ENCODE results near the gene GSTT4.
"Not testable (repeated sequence)": the region's sequence is repeated elsewhere in the genome, so short reads cannot be mapped to it uniquely, and the experiment has no call there.

The GSTT4 gene

GRCh38 chr22:24049211-24049610 lies 44.0 kb upstream of the GSTT4 start:
- no peak for TF ChIP-seq CTCF (IDR thresholded peaks at IDR 0.05; ENCODE audit: low read depth, low read length, missing control alignments)
- no peak for DNase-seq (ENCODE audit: low read depth)
- in situ Hi-C loops (cut with HindIII; ENCODE audit: low sequenced_read_pairs): no loop called here
- H3K4me3 ChIP-seq (ENCODE audit: low read depth, low read length): no peak overlapping the region

DNA sequence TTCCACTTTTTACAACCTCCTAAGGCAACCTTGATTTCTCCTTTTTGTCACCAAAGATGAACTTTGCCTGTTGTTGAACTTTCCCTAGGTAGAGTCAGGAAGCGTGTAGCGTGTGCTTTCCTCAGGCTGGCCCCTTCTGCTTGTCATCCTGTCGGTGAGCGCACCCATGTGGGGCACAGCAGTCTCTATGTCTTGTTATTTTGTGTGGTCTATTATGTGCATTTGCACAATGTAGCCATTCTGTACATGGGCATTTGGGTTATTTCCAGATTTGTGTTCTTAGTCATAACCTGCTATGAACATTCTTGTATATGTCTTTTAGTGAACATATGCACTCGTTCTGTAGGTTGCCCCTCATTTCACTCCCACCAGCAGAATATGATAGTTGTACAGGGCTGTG lies 40.8 kb upstream of the GSTT4 start:
- in situ Hi-C loops (cut with HindIII; ENCODE audit: low sequenced_read_pairs): no loop called here

GRCh38 chr22:24043958-24044357 lies 38.7 kb upstream of the GSTT4 start:
- no peak for TF ChIP-seq CTCF (IDR thresholded peaks at IDR 0.05; ENCODE audit: low read depth, low read length, missing control alignments)
- no peak overlapping the region for H3K4me3 ChIP-seq (ENCODE audit: low read depth, low read length)
- DNase-seq (ENCODE audit: low read depth): no peak
- in situ Hi-C loops (cut with HindIII; ENCODE audit: low sequenced_read_pairs): no loop called here

More for the DNA sequence above, 40.8 kb upstream of the GSTT4 start:
- DNase-seq (ENCODE audit: low read depth): no peak
- H3K4me3 ChIP-seq (ENCODE audit: low read depth, low read length): no peak overlapping the region
- no peak for TF ChIP-seq CTCF (IDR thresholded peaks at IDR 0.05; ENCODE audit: low read depth, low read length, missing control alignments)

- H3K4me3 ChIP-seq (ENCODE audit: low read depth, low read length); in situ Hi-C loops (cut with HindIII; ENCODE audit: low sequenced_read_pairs); DNase-seq (ENCODE audit: low read depth): not testable (repeated sequence)
Measured at GRCh38 chr22:24043465-24043864, 38.2 kb upstream of the GSTT4 start.

- no peak for DNase-seq (ENCODE audit: low read depth)
- TF ChIP-seq CTCF (IDR thresholded peaks at IDR 0.05; ENCODE audit: low read depth, low read length, missing control alignments): no peak
- no peak overlapping the region for H3K4me3 ChIP-seq (ENCODE audit: low read depth, low read length)
- in situ Hi-C loops (cut with HindIII; ENCODE audit: low sequenced_read_pairs): no loop called here
Measured at GRCh38 chr22:24040946-24041345, 35.7 kb upstream of the GSTT4 start.

GRCh38 chr22:24039046-24039445 lies 33.8 kb upstream of the GSTT4 start:
- DNase-seq (ENCODE audit: low read depth): no peak
- in situ Hi-C loops (cut with HindIII; ENCODE audit: low sequenced_read_pairs): no loop called here
- TF ChIP-seq CTCF (IDR thresholded peaks at IDR 0.05; ENCODE audit: low read depth, low read length, missing control alignments): no peak
- H3K4me3 ChIP-seq (ENCODE audit: low read depth, low read length): no peak overlapping the region

DNA sequence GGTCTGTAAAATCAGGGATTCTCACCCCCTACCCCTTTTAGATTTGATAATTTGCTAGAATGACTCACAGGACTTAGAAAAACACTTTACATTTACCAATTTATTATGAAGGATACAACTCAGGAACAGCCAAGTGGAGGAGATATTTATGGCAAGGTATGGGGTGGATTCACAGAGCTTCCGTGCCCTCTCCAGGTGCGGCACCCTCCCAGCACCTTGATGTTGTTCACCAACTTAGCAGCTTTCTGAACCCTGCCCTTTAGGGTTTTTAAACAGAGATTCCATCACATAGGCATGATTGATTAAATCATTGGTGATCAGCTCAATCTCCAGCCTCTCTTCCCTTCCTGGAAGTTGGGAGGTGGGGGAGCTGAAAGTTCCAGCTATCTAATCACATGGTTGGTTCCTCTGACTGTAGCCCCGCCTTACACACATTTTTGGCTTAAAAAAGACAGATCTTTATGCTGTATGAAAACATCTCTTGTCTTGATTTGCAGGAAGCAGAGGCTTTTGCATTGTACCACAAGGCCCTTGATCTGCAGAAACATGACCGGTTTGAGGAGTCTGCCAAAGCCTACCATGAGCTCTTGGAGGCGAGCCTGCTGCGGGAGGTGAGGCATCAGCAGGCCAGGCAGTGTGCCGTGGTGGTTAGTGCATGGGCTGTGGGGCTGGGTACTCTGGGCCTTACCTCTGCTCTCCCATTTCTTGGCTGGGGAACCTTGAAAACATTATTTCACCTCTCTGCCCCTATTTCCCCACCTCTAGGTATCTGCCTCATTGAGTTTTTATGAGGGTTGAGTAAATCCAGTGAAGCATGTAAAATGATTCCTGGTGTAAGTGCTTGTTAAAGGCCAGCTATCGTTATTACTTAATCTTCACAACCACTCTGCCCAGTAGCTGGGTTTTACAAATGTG lies 32.9 kb upstream of the GSTT4 start:
- TF ChIP-seq CTCF (IDR thresholded peaks at IDR 0.05; ENCODE audit: low read depth, low read length, missing control alignments): no peak
- no peak overlapping the region for H3K4me3 ChIP-seq (ENCODE audit: low read depth, low read length)
- no peak for DNase-seq (ENCODE audit: low read depth)
- in situ Hi-C loops (cut with HindIII; ENCODE audit: low sequenced_read_pairs): no loop called here

Data from astrocyte of the cerebellum (primary cell).